Measurements from ENCODE around the gene MOCS3. TPM values are rescaled to one million over a fixed set of nuclear protein-coding genes. Genes with fewer than 3 reads are reported as not detected.

MOCS3 gene
- total and polyA plus RNA-seq, 2 of the 4 experiments (the other 2 are of a cell fraction) = 3.3 to 9.9 TPM

DNA sequence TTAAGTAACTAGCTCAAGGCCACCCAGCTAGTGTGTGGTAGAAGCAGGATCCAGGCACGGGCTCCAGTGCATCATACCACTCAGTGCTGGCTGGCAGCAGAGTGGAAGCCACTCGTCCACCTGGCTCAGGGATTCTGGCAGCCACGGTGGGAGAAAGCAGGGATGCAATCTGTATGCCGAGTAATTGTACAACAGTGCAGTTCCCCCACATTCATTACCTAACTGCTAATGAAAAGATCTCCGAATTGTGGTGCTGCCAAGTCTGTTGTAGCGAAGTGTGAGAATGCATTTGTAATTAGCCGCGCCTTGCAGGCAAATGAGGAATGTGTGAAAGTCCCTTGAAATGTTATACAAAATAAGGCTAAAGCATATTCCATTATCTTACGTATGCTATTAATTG lies 35.3 kb downstream of the MOCS3 start:
- Histone ChIP-seq H3K9me1 (ENCODE audit: insufficient read depth, low read length) (peaks cover 19% of the 10 kb centered on the region), H4K5ac (ENCODE audit: low read depth, low read length) (no peak overlapping the region), H4K91ac (ENCODE audit: insufficient read depth, low read depth, low read length) (no peak overlapping the region), H3K23ac (ENCODE audit: low read depth, low read length) (no peak overlapping the region), H2AK5ac (ENCODE audit: low read depth, low read length) (no peak overlapping the region), H2BK5ac (ENCODE audit: low read depth, low read length, poor library complexity, severe bottlenecking) (no peak overlapping the region), H3K4me3 (ENCODE audit: insufficient read depth, low read depth, low read length) (no peak overlapping the region), H3K79me1 (ENCODE audit: low read depth in 1 of 2, low read length in 2 of 2) (no peaks in the 10 kb centered on the region), H3K36me3 (ENCODE audit: control insufficient read depth, insufficient read depth, low read length) (no peaks in the 10 kb centered on the region), H2AK9ac (replicated peaks; ENCODE audit: low read depth, low read length, poor library complexity) (no peak overlapping the region), H3K18ac (ENCODE audit: low read depth, low read length) (no peak overlapping the region), H3K56ac (ENCODE audit: extremely low read depth, insufficient read depth, low read length) (no peak overlapping the region), H3K4ac (ENCODE audit: low read depth, low read length) (no peak overlapping the region), H2BK15ac (ENCODE audit: low read depth, low read length) (no peak overlapping the region), H2BK20ac (ENCODE audit: low read depth, low read length) (no peak overlapping the region), H2AFZ (replicated peaks; ENCODE audit: low read length, poor library complexity) (no peak overlapping the region), H3K27ac (ENCODE audit: insufficient read depth, low read length) (no peak overlapping the region), H4K8ac (ENCODE audit: low read depth in 2 of 2, low read length in 2 of 2) (no peak overlapping the region), H2BK120ac (ENCODE audit: low read depth, low read length) (no peak overlapping the region), H3K27me3 (ENCODE audit: control insufficient read depth, insufficient read depth, low read length) (no peaks in the 10 kb centered on the region), H4K20me1 (ENCODE audit: insufficient read depth, low read length) (no peaks in the 10 kb centered on the region), H3K4me1 (ENCODE audit: control insufficient read depth, insufficient read depth, low read length) (peaks cover 6% of the 10 kb centered on the region), H3K14ac (replicated peaks; ENCODE audit: low read depth, low read length) (no peak overlapping the region), H3K9ac (ENCODE audit: low read depth, low read length) (no peak overlapping the region), H3K9me3 (ENCODE audit: control insufficient read depth, insufficient read depth, low read length) (no peaks in the 10 kb centered on the region), H3K4me2 (ENCODE audit: low read depth, low read length) (no peak overlapping the region)
- intact Hi-C loops (cut with micrococcal nuclease) (loop anchor here (1.0 kb wide), 1 partner anchor 312 kb away; no protein-coding TSS in a partner anchor), dilution Hi-C loops (cut with HindIII; ENCODE audit: low sequenced_read_pairs, unreplicated experiment) (no loop called here), in situ Hi-C loops (cut with MboI; ENCODE audit: low sequenced_read_pairs) (loop anchor here (25.0 kb wide), 2 partner anchors 768 to 1093 kb away; partner anchors contain the start of gene ATP9A)
- POLR2A ChIA-PET (ENCODE audit: unreplicated experiment) = no interaction called here
- BruUV-seq (replicated peaks) = no TSS peak
- TF ChIP-seq MAFK (IDR thresholded peaks at IDR 0.05; ENCODE audit: low read depth, low read length) = no peak
- no peak for TF ChIP-seq SMC3 (IDR thresholded peaks at IDR 0.05; ENCODE audit: low read depth, low read length)
- no peak for TF ChIP-seq NFE2L2 (IDR thresholded peaks at IDR 0.05; ENCODE audit: low read depth, low read length)
- no peak for TF ChIP-seq FOS (IDR thresholded peaks at IDR 0.05; ENCODE audit: low read depth, low read length)
- no peak for TF ChIP-seq RFX5 (IDR thresholded peaks at IDR 0.05; ENCODE audit: low read depth, low read length)
- no peak for TF ChIP-seq CEBPB (IDR thresholded peaks at IDR 0.05; ENCODE audit: low read depth, low read length)
- TF ChIP-seq MXI1 (IDR thresholded peaks at IDR 0.05; ENCODE audit: borderline replicate concordance, low read depth, low read length) = no peak
- no peak for TF ChIP-seq BHLHE40 (IDR thresholded peaks at IDR 0.05; ENCODE audit: low read depth, low read length)
- no CpG with 5 or more reads among the region's 9 CpGs for WGBS, 2 experiments (ENCODE audit: extremely low coverage in 2 of 2, insufficient read length in 1 of 2)
- CTCF ChIA-PET = interaction anchor here (0.8 to 2.3 kb wide), 3 partner anchors 311 to 332 kb away, joined by 3 to 7 read pairs (median 6); no protein-coding TSS in a partner anchor
- DNase-seq (no peak), ATAC-seq (ENCODE audit: low read depth) (no peak)
